Ectodermal cell (in vitro differentiated cells): ENCODE results near the gene PI16.

Experiments used
- H3K27ac ChIP-seq: 2 replicates; pipeline ENCODE4 v1.7.0; 2013; ENCODE audit warnings: mild to moderate bottlenecking, low read depth, low read length; ENCODE audit not compliant: insufficient read depth, poor library complexity, severe bottlenecking
- H3K27me3 ChIP-seq: 2 replicates; pipeline ENCODE4 v1.7.0; 2013; ENCODE audit warnings: mild to moderate bottlenecking, low read length; ENCODE audit not compliant: insufficient read depth, control insufficient read depth, poor library complexity, severe bottlenecking
- H3K36me3 ChIP-seq: one replicate; pipeline ENCODE4 v1.7.0; 2013; ENCODE audit warnings: low read length; ENCODE audit not compliant: control insufficient read depth, insufficient read depth
- H3K4me1 ChIP-seq: one replicate; pipeline ENCODE4 v1.7.0; 2013; ENCODE audit warnings: low read length; ENCODE audit not compliant: control insufficient read depth, insufficient read depth
- H3K4me3 ChIP-seq: 2 replicates; pipeline ENCODE4 v1.7.0; 2013; ENCODE audit warnings: low read depth, low read length, control low read depth; ENCODE audit not compliant: insufficient read depth
- H3K9me3 ChIP-seq: 2 replicates; pipeline ENCODE4 v1.7.0; 2013; ENCODE audit warnings: mild to moderate bottlenecking, low read length, moderate library complexity; ENCODE audit not compliant: control insufficient read depth
- WGBS, 2 experiments: methylation state at CpG; one replicate each; pipeline ENCODE4 v1.1.7; 2013; ENCODE audit warnings: missing lambda C conversion rate in 2 of 2; 5-methylcytosine and 5-hydroxymethylcytosine counted together

Gene PI16

DNA sequence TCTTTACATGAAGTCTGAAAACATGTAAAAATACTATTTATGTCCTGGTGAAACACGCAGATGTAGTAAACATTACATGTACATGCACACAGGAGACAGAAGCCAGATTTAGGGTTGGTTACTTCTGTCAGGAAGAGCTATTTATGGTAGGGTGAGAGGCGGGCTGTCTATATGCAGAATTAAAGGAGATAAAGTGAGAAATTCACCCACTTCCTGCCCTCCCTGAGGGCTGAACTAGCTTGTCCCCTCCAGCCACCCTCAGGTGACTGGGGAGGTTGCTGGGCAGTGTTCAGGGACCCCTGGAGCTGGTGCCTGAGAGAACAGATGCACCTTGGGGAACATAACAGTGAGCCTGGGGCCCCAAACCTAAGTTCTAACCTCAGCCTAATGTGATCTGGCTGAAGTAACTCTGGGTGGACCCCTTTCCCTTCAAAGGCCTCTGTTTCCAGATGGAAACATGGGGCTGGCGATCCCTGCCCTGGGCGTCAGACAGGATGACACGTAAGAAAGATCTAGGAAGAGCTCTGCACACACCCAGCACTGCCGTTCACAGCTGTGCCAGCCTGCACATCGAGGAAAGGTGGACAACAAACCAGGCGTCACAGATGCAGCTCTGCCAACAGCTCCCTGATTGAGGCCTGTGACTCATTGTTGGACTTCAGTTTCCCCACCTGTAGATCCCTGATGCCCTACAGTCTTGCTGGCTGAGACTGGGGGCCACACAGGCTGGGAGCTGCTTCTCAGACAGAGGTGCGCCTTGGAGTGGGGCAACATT is 1.3 kb downstream of the PI16 start:
- Histone ChIP-seq H3K36me3 (no peaks in the 10 kb centered on the region), H3K9me3 (no peaks in the 10 kb centered on the region), H3K27ac (no peak overlapping the region), H3K27me3 (no peaks in the 10 kb centered on the region), H3K4me3 (no peak overlapping the region), H3K4me1 (no peaks in the 10 kb centered on the region)
- WGBS, 2 experiments = 88 to 90% methylated on average over 9 of the region's 9 CpGs

- Histone ChIP-seq H3K27me3 (no peaks in the 10 kb centered on the region), H3K27ac (no peak overlapping the region), H3K4me3 (no peak overlapping the region), H3K4me1 (no peaks in the 10 kb centered on the region), H3K9me3 (no peaks in the 10 kb centered on the region), H3K36me3 (no peaks in the 10 kb centered on the region)
These were observed 1.9 kb downstream of the PI16 start for GRCh38 chr6:36956446-36956820.

DNA sequence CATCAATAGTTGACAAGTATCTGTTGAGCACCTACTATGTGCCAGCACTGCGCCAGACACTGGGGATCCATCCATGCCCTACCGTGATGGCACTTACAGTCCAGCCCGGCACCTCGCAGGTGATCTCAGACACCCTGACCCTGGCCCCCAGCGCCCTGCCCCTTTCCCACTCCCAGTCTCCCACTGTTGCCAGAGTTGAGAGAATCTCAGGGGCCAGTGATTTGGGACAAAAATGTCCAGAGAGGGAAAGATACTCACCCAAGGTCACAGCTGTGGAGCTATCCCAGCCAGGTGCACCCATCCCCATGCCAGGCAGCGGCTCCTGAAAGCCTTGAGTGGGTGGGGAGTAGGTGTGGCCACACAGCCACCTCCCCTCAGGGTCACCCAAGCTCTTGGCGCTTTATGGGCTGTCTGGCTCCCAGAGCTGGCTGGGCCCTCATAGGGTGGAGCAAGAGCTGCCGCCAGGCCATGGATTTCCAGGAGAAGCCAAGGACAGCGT is 3.3 kb downstream of the PI16 start:
- H3K9me3 ChIP-seq = no peaks in the 10 kb centered on the region
- no peaks in the 10 kb centered on the region for H3K36me3 ChIP-seq
- WGBS, 2 experiments = 94% methylated on average over 9 of the region's 9 CpGs
- no peaks in the 10 kb centered on the region for H3K27me3 ChIP-seq
- H3K4me3 ChIP-seq = no peak overlapping the region
- no peak overlapping the region for H3K27ac ChIP-seq
- no peaks in the 10 kb centered on the region for H3K4me1 ChIP-seq

DNA sequence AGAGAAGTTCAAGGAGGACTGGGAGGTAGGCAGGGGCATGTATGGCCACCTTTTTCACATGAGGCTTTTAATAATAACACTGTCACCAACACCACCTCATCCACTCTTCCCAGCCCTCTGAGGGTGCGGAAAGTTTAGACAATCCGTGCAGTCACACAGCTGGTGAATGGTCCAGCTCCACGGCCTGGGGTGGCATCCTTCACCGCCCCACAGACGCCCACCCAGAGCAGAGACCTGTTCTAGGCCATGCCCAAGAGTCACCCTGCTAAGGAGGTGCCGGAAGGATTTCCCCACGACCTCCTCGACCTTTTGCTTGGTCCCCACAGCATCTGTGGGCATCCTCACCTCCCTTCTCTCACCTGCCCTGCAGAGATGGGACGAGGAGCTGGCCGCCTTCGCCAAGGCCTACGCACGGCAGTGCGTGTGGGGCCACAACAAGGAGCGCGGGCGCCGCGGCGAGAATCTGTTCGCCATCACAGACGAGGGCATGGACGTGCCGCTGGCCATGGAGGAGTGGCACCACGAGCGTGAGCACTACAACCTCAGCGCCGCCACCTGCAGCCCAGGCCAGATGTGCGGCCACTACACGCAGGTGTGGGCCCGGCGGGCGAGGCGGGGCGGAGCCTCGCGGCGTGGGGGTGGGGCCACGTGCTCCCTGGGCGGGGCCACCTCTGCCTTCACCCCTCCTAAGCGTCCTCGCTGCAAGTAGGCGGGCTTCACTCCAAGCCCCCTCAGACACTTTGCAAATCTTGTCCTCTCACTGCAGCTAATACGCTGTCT is 4.4 kb downstream of the PI16 start:
- Histone ChIP-seq H3K27me3 (no peaks in the 10 kb centered on the region), H3K9me3 (no peaks in the 10 kb centered on the region), H3K36me3 (no peaks in the 10 kb centered on the region), H3K4me3 (no peak overlapping the region), H3K4me1 (peaks cover 8% of the 10 kb centered on the region), H3K27ac (no peak overlapping the region)
- 93% methylated on average over 44 of the region's 44 CpGs for WGBS, 2 experiments

DNA sequence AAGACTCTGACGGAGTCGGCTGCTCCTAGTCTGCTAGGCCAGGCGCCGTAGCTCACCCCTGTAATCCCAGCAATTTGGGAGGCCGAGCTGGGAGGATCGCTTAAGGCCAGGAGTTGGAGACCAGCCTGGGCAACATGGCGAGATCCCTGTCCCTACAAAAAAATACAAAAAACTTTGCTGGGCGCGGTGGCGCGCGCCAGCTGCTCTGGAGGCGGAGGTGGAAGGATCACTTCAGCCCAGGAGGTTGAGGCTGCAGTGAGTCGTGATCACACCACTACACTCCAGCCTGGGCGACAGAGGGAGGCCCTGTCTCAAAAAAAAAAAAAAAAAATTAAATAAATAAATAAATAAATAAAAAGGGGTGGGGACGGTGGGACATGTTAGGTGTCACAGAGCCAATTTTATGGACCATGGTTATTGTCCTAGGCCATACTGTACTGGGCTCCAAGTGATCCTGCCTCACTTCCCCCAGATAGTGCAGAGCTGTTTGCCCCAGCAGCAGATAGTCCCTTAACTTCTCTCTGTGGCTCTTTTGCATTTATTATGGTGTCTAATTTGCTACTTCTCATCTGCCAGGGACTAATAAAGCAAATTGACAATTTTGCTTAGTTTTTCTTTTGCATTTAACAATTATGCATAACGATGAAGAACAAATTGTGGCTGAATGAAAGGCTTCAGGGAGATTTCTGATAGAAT is 5.2 kb downstream of the PI16 start:
- Histone ChIP-seq H3K9me3 (no peaks in the 10 kb centered on the region), H3K27ac (no peak overlapping the region), H3K4me3 (no peak overlapping the region), H3K36me3 (no peaks in the 10 kb centered on the region), H3K4me1 (peaks cover 8% of the 10 kb centered on the region), H3K27me3 (no peaks in the 10 kb centered on the region)
- WGBS, 2 experiments = 93 to 94% methylated on average over 16 of the region's 17 CpGs

DNA sequence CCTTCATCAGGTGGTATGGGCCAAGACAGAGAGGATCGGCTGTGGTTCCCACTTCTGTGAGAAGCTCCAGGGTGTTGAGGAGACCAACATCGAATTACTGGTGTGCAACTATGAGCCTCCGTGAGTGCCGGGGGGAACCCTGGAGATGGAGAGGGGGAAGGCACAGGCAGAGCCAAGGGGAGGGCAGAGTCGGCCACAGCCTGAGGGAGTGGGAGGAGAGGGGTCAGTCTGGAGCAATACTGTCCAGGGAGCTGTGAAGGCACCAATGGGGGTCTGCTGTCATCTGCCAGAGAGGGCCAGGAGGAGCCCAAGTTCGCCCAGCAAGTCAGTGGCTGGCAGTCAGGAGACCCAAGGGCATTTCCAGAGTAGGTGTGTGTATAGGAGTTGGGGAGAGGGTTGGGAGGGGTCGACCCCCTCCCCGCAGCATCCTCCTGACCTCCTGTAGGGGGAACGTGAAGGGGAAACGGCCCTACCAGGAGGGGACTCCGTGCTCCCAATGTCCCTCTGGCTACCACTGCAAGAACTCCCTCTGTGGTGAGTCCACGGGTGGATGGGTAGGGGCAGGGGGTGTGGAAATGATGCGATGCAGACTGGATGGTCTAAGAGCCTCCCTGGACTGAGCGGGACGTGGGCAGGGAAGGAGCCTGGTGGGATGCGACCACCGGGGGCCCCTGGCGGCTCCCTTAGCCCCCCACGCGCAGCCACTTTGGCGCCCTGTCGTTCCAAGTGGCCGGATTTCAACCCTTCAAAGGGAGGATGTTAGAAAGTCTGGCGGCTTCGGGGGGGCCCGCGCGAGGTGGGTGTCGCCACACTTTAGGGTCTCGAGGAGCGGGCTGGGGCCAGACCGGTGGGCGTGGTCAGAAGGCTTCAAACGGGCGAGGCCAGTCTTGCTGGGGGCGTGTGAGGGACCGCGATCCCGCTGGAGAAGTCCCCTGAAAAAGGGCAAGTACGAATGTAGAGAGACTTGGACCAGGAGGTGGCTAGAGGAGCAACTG is 7.2 kb downstream of the PI16 start:
- no peaks in the 10 kb centered on the region for H3K9me3 ChIP-seq
- no peak overlapping the region for H3K4me3 ChIP-seq
- no peak overlapping the region for H3K27ac ChIP-seq
- peaks cover 8% of the 10 kb centered on the region for H3K4me1 ChIP-seq
- H3K36me3 ChIP-seq = no peaks in the 10 kb centered on the region
- H3K27me3 ChIP-seq = no peaks in the 10 kb centered on the region
- WGBS, 2 experiments = 90 to 93% methylated on average over 40 of the region's 40 CpGs

DNA sequence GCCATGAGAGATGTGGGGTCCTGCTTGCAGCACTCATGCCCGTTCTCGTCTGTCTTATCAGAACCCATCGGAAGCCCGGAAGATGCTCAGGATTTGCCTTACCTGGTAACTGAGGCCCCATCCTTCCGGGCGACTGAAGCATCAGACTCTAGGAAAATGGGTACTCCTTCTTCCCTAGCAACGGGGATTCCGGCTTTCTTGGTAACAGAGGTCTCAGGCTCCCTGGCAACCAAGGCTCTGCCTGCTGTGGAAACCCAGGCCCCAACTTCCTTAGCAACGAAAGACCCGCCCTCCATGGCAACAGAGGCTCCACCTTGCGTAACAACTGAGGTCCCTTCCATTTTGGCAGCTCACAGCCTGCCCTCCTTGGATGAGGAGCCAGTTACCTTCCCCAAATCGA is 8.3 kb downstream of the PI16 start:
- Histone ChIP-seq H3K27ac (no peak overlapping the region), H3K4me3 (no peak overlapping the region), H3K36me3 (no peaks in the 10 kb centered on the region), H3K9me3 (no peaks in the 10 kb centered on the region), H3K4me1 (peaks cover 8% of the 10 kb centered on the region), H3K27me3 (no peaks in the 10 kb centered on the region)
- 61 to 62% methylated on average over 12 of the region's 12 CpGs for WGBS, 2 experiments

- Histone ChIP-seq H3K4me3 (no peak overlapping the region), H3K36me3 (peaks cover 8% of the 10 kb centered on the region), H3K27ac (no peak overlapping the region), H3K4me1 (peaks cover 8% of the 10 kb centered on the region), H3K9me3 (no peaks in the 10 kb centered on the region), H3K27me3 (no peaks in the 10 kb centered on the region)
- WGBS, 2 experiments = 88 to 89% methylated on average over 11 of the region's 11 CpGs
These were observed 9.1 kb downstream of the PI16 start for GRCh38 chr6:36963451-36964290.

- no peak overlapping the region for H3K27ac ChIP-seq
- no peak overlapping the region for H3K4me3 ChIP-seq
- 83 to 89% methylated on average over 6 of the region's 6 CpGs for WGBS, 2 experiments
- peaks cover 8% of the 10 kb centered on the region for H3K4me1 ChIP-seq
- H3K27me3 ChIP-seq = no peaks in the 10 kb centered on the region
- no peaks in the 10 kb centered on the region for H3K9me3 ChIP-seq
- peaks cover 14% of the 10 kb centered on the region for H3K36me3 ChIP-seq
These were observed 9.8 kb downstream of the PI16 start for GRCh38 chr6:36964349-36964748.
